Neural progenitor cell (in vitro differentiated cells): ENCODE results near the gene NUAK1. TPM values are rescaled to one million over a fixed set of nuclear protein-coding genes. Genes with fewer than 3 reads are reported as not detected.

Source experiments
- DNase-seq: peaks from one replicate; pipeline ENCODE4 v3.0.0-alpha.2; 2016; ENCODE audit warnings: low spot score
- H2AFZ ChIP-seq: fragments of 200-600 bp; sonication (generic); replicated peaks from 2 replicates; pipeline ENCODE4 v1.6.1; 2016; ENCODE audit warnings: antibody characterized with exemption
- H3F3A ChIP-seq: fragments of 200-600 bp; sonication (generic); 2 replicates; pipeline ENCODE4 v1.6.1; 2016; ENCODE audit warnings: antibody characterized with exemption, low read depth
- H3K27ac ChIP-seq: fragments of 200-600 bp; sonication (generic); 2 replicates; pipeline ENCODE4 v1.5.1; 2016; ENCODE audit warnings: mild to moderate bottlenecking
- H3K27me3 ChIP-seq: fragments of 200-600 bp; sonication (generic); 2 replicates; pipeline ENCODE4 v1.6.1; 2016; ENCODE audit warnings: mild to moderate bottlenecking, moderate library complexity
- H3K36me3 ChIP-seq: fragments of 200-600 bp; sonication (generic); 2 replicates; pipeline ENCODE4 v1.5.1; 2016
- H3K4me1 ChIP-seq: fragments of 200-600 bp; sonication (generic); 2 replicates; pipeline ENCODE4 v1.6.1; 2016; ENCODE audit warnings: mixed run types
- H3K4me2 ChIP-seq: fragments of 200-600 bp; sonication (generic); 2 replicates; pipeline ENCODE4 v1.6.1; 2016
- H3K4me3 ChIP-seq: fragments of 200-600 bp; sonication (generic); 2 replicates; pipeline ENCODE4 v1.5.1; 2016
- H3K79me2 ChIP-seq: fragments of 200-600 bp; sonication (generic); 2 replicates; pipeline ENCODE4 v1.6.1; 2016; ENCODE audit warnings: low read depth
- H3K9ac ChIP-seq: fragments of 200-600 bp; sonication (generic); 2 replicates; pipeline ENCODE4 v1.6.1; 2016
- H3K9me3 ChIP-seq: fragments of 200-600 bp; sonication (generic); 2 replicates; pipeline ENCODE4 v1.5.1; 2016; ENCODE audit warnings: low read depth
- H4K20me1 ChIP-seq: fragments of 200-600 bp; sonication (generic); 2 replicates; pipeline ENCODE4 v1.6.1; 2016; ENCODE audit warnings: low read depth
- H3K27ac Mint-ChIP-seq: 3 replicates; pipeline ENCODE4 v1.8.0; 2021; ENCODE audit warnings: mixed read lengths
- H3K27me3 Mint-ChIP-seq: 2 replicates; pipeline ENCODE4 v1.8.0; 2022; ENCODE audit warnings: low read depth, mild to moderate bottlenecking, inconsistent platforms, moderate library complexity, mixed read lengths; ENCODE audit not compliant: insufficient read depth
- H3K36me3 Mint-ChIP-seq: 3 replicates; pipeline ENCODE4 v1.8.0; 2021; ENCODE audit warnings: mixed read lengths
- H3K4me1 Mint-ChIP-seq: 3 replicates; pipeline ENCODE4 v1.8.0; 2021; ENCODE audit warnings: mixed read lengths
- H3K4me3 Mint-ChIP-seq: 3 replicates; pipeline ENCODE4 v1.8.0; 2021; ENCODE audit warnings: mild to moderate bottlenecking, moderate library complexity, mixed read lengths
- H3K9me3 Mint-ChIP-seq: 3 replicates; pipeline ENCODE4 v1.8.0; 2020; ENCODE audit warnings: mixed read lengths
- EZH2 ChIP-seq: fragments of 200-600 bp; sonication (generic); IDR thresholded peaks from 2 replicates; pipeline ENCODE4 v1.6.1; 2017; ENCODE audit warnings: antibody characterized with exemption, mild to moderate bottlenecking, moderate library complexity
- EZH2phosphoT487 ChIP-seq: fragments of 200-600 bp; sonication (generic); IDR thresholded peaks from 2 replicates; pipeline ENCODE4 v1.6.1; 2017; ENCODE audit warnings: antibody characterized with exemption
- total RNA-seq: library from RNA; depleted of rRNA; stranded (reverse); fragments of >200 nt; gene quantifications from 2 replicates; pipeline ENCODE4 v1.2.3, GENCODE V29; 2015; ENCODE audit warnings: low replicate concordance
- TF ChIP-seq, protein P1 (sequence below): fragments of 200-600 bp; sonication (generic); IDR thresholded peaks from 2 replicates; pipeline ENCODE4 v1.5.1; 2017; ENCODE audit warnings: antibody characterized with exemption, mild to moderate bottlenecking

The NUAK1 gene
- total RNA-seq, 1 donor from 2014 or later: 18.8 TPM

DNA sequence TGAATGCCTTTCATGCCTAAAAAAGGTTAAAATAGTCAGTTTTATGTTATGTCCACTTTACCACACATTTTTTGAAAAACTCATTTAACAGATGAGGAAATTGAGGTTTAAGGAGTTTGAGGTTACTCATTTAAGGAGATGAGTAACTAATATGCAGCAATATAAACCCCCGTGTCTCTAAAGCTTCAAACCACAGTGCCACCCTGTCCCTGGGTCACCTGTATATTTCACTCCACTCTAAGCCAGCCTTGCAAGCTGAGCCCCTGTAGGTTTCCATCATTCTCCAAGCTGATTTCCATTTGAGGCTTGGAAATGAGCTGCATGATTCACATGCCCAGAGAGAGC lies 64.4 kb downstream of the NUAK1 start:
- H4K20me1 ChIP-seq: peaks cover 3% of the 10 kb centered on the region
- no peaks in the 10 kb centered on the region for H3K36me3 ChIP-seq
- Mint-ChIP-seq H3K27ac (peak overlapping the region; percentile 89), H3K4me1 (peaks cover 58% of the 10 kb centered on the region), H3K4me3 (no peak overlapping the region), H3K27me3 (peaks cover 2% of the 10 kb centered on the region), H3K36me3 (peaks cover 50% of the 10 kb centered on the region), H3K9me3 (peaks cover 2% of the 10 kb centered on the region)
- no peak overlapping the region for H2AFZ ChIP-seq
- DNase-seq: no peak
- no peak overlapping the region for H3K9ac ChIP-seq
- H3K4me3 ChIP-seq: no peak overlapping the region
- H3K9me3 ChIP-seq: no peaks in the 10 kb centered on the region
- H3K4me2 ChIP-seq: peak overlapping the region; percentile 14
- TF ChIP-seq EZH2 (no peak), EZH2phosphoT487 (no peak)
- TF ChIP-seq, protein P1, sequence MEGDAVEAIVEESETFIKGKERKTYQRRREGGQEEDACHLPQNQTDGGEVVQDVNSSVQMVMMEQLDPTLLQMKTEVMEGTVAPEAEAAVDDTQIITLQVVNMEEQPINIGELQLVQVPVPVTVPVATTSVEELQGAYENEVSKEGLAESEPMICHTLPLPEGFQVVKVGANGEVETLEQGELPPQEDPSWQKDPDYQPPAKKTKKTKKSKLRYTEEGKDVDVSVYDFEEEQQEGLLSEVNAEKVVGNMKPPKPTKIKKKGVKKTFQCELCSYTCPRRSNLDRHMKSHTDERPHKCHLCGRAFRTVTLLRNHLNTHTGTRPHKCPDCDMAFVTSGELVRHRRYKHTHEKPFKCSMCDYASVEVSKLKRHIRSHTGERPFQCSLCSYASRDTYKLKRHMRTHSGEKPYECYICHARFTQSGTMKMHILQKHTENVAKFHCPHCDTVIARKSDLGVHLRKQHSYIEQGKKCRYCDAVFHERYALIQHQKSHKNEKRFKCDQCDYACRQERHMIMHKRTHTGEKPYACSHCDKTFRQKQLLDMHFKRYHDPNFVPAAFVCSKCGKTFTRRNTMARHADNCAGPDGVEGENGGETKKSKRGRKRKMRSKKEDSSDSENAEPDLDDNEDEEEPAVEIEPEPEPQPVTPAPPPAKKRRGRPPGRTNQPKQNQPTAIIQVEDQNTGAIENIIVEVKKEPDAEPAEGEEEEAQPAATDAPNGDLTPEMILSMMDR: no peak
- H3K4me1 ChIP-seq: peaks cover 10% of the 10 kb centered on the region
- H3F3A ChIP-seq: no peaks in the 10 kb centered on the region
- no peaks in the 10 kb centered on the region for H3K27me3 ChIP-seq
- H3K27ac ChIP-seq: no peak overlapping the region
- no peaks in the 10 kb centered on the region for H3K79me2 ChIP-seq

DNA sequence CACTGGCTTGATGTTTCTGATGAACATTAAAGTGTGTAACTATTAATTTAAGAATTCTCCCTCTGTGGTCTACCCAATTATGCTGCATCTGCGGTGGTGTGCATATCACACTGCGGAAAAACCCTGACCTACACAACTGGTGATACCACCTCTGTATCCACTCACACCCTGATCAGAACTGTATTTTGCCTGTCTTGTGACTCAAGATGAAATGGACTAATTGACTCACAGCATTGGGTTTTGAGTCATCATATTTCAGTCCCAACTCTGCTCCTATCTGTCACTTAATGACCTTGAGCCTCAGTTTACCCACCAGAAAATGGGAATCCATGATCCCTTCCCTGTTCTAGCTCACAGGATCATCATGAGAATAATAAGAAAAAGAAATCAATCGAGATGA lies 65.6 kb downstream of the NUAK1 start:
- H3K36me3 ChIP-seq: no peaks in the 10 kb centered on the region
- TF ChIP-seq EZH2phosphoT487 (no peak), EZH2 (no peak)
- TF ChIP-seq, protein P1: no peak
- H3K4me3 Mint-ChIP-seq: no peak overlapping the region
- no peak overlapping the region for H2AFZ ChIP-seq
- no peaks in the 10 kb centered on the region for H3F3A ChIP-seq
- peaks cover 47% of the 10 kb centered on the region for H3K4me1 Mint-ChIP-seq
- no peaks in the 10 kb centered on the region for H4K20me1 ChIP-seq
- no peak overlapping the region for H3K4me3 ChIP-seq
- H3K27ac Mint-ChIP-seq: peak overlapping the region; percentile 29
- no peaks in the 10 kb centered on the region for H3K9me3 ChIP-seq
- peaks cover 10% of the 10 kb centered on the region for H3K4me1 ChIP-seq
- peaks cover 2% of the 10 kb centered on the region for H3K9me3 Mint-ChIP-seq
- DNase-seq: no peak
- no peak overlapping the region for H3K4me2 ChIP-seq
- no peak overlapping the region for H3K27ac ChIP-seq
- H3K27me3 Mint-ChIP-seq: no peaks in the 10 kb centered on the region
- H3K9ac ChIP-seq: no peak overlapping the region
- H3K27me3 ChIP-seq: no peaks in the 10 kb centered on the region
- H3K36me3 Mint-ChIP-seq: peaks cover 51% of the 10 kb centered on the region
- H3K79me2 ChIP-seq: no peaks in the 10 kb centered on the region

DNA sequence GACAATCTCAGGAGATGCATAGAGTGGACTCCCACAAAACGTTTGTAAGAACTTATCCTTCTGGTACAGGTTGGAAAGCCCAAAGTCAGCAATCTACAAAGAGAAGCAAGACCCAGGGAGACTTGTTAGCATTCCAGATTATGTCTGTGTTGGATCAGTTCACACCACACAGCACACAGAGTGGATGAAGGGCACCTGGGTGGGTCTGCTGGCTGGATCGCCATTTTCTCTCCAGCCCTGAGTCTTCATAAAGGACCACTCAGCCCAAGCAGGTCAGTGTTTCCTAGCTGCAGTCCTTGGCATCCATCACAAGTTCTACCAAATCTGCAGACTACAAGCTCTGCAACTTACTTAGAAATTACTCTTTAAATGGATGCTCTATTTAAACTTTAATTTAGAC lies 66.0 kb downstream of the NUAK1 start:
- H3K36me3 Mint-ChIP-seq: peaks cover 54% of the 10 kb centered on the region
- no peak overlapping the region for H2AFZ ChIP-seq
- no peak overlapping the region for H3K9ac ChIP-seq
- H4K20me1 ChIP-seq: no peaks in the 10 kb centered on the region
- peaks cover 44% of the 10 kb centered on the region for H3K4me1 Mint-ChIP-seq
- H3K27me3 ChIP-seq: no peaks in the 10 kb centered on the region
- no peaks in the 10 kb centered on the region for H3K79me2 ChIP-seq
- no peaks in the 10 kb centered on the region for H3F3A ChIP-seq
- H3K27me3 Mint-ChIP-seq: no peaks in the 10 kb centered on the region
- H3K9me3 ChIP-seq: no peaks in the 10 kb centered on the region
- TF ChIP-seq, protein P1: no peak
- TF ChIP-seq EZH2phosphoT487 (no peak), EZH2 (no peak)
- H3K4me2 ChIP-seq: no peak overlapping the region
- no peak for DNase-seq
- H3K36me3 ChIP-seq: no peaks in the 10 kb centered on the region
- H3K9me3 Mint-ChIP-seq: peaks cover 2% of the 10 kb centered on the region
- H3K4me1 ChIP-seq: peaks cover 10% of the 10 kb centered on the region
- peak overlapping the region; percentile 79 for H3K27ac Mint-ChIP-seq
- H3K4me3 ChIP-seq: no peak overlapping the region
- no peak overlapping the region for H3K4me3 Mint-ChIP-seq
- no peak overlapping the region for H3K27ac ChIP-seq

DNA sequence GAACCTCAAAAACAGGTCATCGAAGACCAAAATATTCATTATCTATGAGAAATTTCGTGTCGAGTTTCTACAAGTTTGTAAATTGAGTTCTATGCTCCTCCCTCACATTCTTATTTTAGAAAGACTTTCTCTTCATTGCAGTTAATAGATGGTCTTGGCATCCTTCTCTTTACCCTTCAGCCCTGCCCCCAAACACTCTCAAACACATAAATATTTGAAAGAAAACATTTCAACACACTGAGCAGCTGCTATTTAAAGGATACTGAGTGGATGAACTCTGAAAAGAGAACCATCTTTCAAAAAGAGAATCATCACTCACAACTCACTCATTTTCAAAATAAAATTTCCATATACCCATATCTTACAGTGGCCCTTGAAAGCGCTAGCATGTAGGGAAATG lies 67.1 kb downstream of the NUAK1 start:
- Mint-ChIP-seq H3K4me1 (peaks cover 34% of the 10 kb centered on the region), H3K9me3 (peaks cover 2% of the 10 kb centered on the region), H3K27ac (no peak overlapping the region), H3K4me3 (no peak overlapping the region), H3K27me3 (no peaks in the 10 kb centered on the region), H3K36me3 (peaks cover 56% of the 10 kb centered on the region)
- H2AFZ ChIP-seq: no peak overlapping the region
- DNase-seq: no peak
- H3K27ac ChIP-seq: no peak overlapping the region
- H3K9ac ChIP-seq: no peak overlapping the region
- no peak overlapping the region for H3K4me2 ChIP-seq
- H3F3A ChIP-seq: no peaks in the 10 kb centered on the region
- no peaks in the 10 kb centered on the region for H4K20me1 ChIP-seq
- H3K36me3 ChIP-seq: no peaks in the 10 kb centered on the region
- no peaks in the 10 kb centered on the region for H3K9me3 ChIP-seq
- no peak overlapping the region for H3K4me3 ChIP-seq
- H3K27me3 ChIP-seq: no peaks in the 10 kb centered on the region
- peaks cover 10% of the 10 kb centered on the region for H3K4me1 ChIP-seq
- H3K79me2 ChIP-seq: no peaks in the 10 kb centered on the region
- TF ChIP-seq, protein P1: no peak
- no peak for TF ChIP-seq EZH2phosphoT487
- TF ChIP-seq EZH2: no peak
